ENCODE measurements around the gene ATP6V0A4.

DNA sequence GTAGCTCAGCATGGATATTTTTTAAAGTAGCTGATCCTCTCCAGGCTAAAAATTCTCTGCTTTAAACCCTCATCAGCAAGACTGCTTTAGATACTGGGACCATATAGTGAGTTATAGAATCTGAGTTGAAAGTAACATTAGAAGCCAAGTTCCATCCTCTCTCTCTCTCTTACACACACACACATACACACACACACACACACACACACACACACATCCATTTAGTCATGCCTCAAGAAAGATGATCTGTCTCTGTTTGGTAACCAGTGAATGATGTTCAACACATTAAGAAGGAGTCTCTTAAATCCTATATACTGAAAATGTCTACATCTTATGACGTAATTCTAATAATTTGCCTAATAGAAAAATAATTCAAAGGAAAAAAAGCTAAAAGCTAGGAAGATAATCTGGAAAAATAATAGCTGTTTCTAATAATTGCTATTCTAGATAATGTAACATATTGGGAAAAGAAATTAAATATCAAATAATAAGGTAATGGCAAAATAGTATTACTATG is 16.9 kb upstream of the ATP6V0A4 start:
- TF ChIP-seq EZH2phosphoT487 (IDR thresholded peaks at IDR 0.05; ENCODE audit: insufficient read depth, low read depth) (no peak), EZH2 (IDR thresholded peaks at IDR 0.05; ENCODE audit: insufficient read depth, poor library complexity, severe bottlenecking) (no peak)

Measured in GM23248 (cell line).